ENCODE data around the gene DNAJA4. TPM values are rescaled to one million over a fixed set of nuclear protein-coding genes. Genes with fewer than 3 reads are reported as not detected.

The DNAJA4 gene
- total and polyA plus RNA-seq, 2 of the 8 experiments (the other 6 are each of a cell fraction or from before 2014, with no cell fraction given) = 3.6 to 6.2 TPM

DNA sequence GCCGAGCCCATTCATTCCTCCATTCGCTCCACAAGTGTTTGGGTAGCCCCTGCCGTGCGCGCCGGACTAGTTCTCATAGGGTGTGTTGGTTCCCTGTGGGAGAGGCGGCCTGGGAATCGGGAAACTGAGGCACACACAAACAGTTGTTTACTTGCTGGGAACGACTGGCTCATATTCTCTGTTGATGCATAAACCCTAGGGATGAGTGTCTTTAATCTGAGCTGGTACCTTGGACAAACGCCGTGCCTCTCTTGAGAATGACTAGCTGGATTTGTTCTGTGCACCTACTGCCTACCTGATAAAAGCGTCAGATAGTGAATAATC, 737 bp downstream of the DNAJA4 start:
- H2BK5ac ChIP-seq (ENCODE audit: low read depth, low read length) = no peak overlapping the region; the same call in 1 of the 2 replicates
- no peak overlapping the region for H3K23ac ChIP-seq (ENCODE audit: insufficient read length)
- H3K18ac ChIP-seq (ENCODE audit: extremely low read depth, low read length) = no peak overlapping the region
- H3K27me3 ChIP-seq (replicated peaks in 1 of 4; ENCODE audit: control insufficient read depth in 3 of 4, extremely low read depth in 1 of 4, insufficient read depth in 3 of 4, low read length in 3 of 4) = peaks cover 0 to 19% (median 10%) of the 10 kb centered on the region in 4 experiments; a peak in 4 of 7 replicates
- H3K4me2 ChIP-seq (ENCODE audit: insufficient read depth in 1 of 2, low read depth in 2 of 2, low read length in 2 of 2) = peak overlapping the region; percentile 41 to 64
- peak overlapping the region; percentile 93; the same call in 1 of the 2 replicates for H2AFZ ChIP-seq (ENCODE audit: low read length)
- H3K4ac ChIP-seq (replicated peaks; ENCODE audit: insufficient read length, low read depth, low read length) = no peak overlapping the region
- TF ChIP-seq FOSL1 (IDR thresholded peaks at IDR 0.05; ENCODE audit: insufficient read depth, low read depth, low read length) (no peak), ASH2L (IDR thresholded peaks at IDR 0.05; ENCODE audit: low read length) (peak; percentile 4), SIRT6 (IDR thresholded peaks at IDR 0.05; ENCODE audit: low read length) (no peak), BACH1 (IDR thresholded peaks at IDR 0.05; ENCODE audit: low read length) (no peak), HDAC6 (IDR thresholded peaks at IDR 0.05; ENCODE audit: low read depth, low read length) (no peak), KDM1A (IDR thresholded peaks at IDR 0.05; ENCODE audit: borderline replicate concordance, low read length) (no peak)
- no peak for FAIRE-seq
- POLR2A ChIA-PET (ENCODE audit: partially characterized antibody) = interaction anchor here (0.6 to 2.7 kb wide), 9 partner anchors 10 to 173 kb away, joined by 3 to 7 read pairs (median 5); partner anchors contain the start of gene IREB2
- H3K79me2 ChIP-seq (ENCODE audit: control insufficient read depth in 1 of 2, insufficient read depth in 2 of 2, low read length in 2 of 2) = no peaks in the 10 kb centered on the region
- no peaks in the 10 kb centered on the region; the same call in 1 of the 2 replicates for H3K23me2 ChIP-seq (ENCODE audit: low read depth, low read length)
- no peak overlapping the region for H3K27ac ChIP-seq (ENCODE audit: low read depth, low read length)
- H2AK5ac ChIP-seq (ENCODE audit: low read depth, low read length) = no peak overlapping the region
- H3K4me3 ChIP-seq (ENCODE audit: extremely low read depth in 1 of 4, insufficient read depth in 2 of 4, low read depth in 3 of 4, low read length in 4 of 4) = peak overlapping the region; percentile 24 to 59 (median 28); a peak in 5 of 8 replicates
- CTCF ChIA-PET (ENCODE audit: partially characterized antibody) = interaction anchor here (0.9 to 2.5 kb wide), 6 partner anchors 10 to 265 kb away, joined by 3 to 11 read pairs (median 4); no protein-coding TSS in a partner anchor
- no peak for DNase-seq (ENCODE audit: low read depth in 1 of 2, low spot score in 2 of 2)
- H3K79me1 ChIP-seq (ENCODE audit: low read depth, low read length) = no peaks in the 10 kb centered on the region
- no peak overlapping the region for H2BK120ac ChIP-seq (replicated peaks; ENCODE audit: low read depth, low read length)
- H4K91ac ChIP-seq (replicated peaks; ENCODE audit: insufficient read length, low read length) = no peak overlapping the region
- H3K36me3 ChIP-seq (ENCODE audit: control insufficient read depth in 2 of 4, insufficient read depth in 4 of 4, low read length in 3 of 4) = no peaks in the 10 kb centered on the region
- H3K9ac ChIP-seq (replicated peaks in 1 of 4; ENCODE audit: extremely low read depth in 1 of 4, low read depth in 3 of 4, low read length in 3 of 4) = peak overlapping the region in 1 of 4 experiments; percentile 28; a peak in 1 of 7 replicates
- H3K4me1 ChIP-seq (replicated peaks in 1 of 4; ENCODE audit: control insufficient read depth in 3 of 4, insufficient read depth in 4 of 4, low read length in 3 of 4) = 0 out of 7 replicates have a peak, but pooled peaks cover 0 to 3% (median 0%) of the 10 kb centered on the region in 4 experiments
- H3K9me3 ChIP-seq (ENCODE audit: insufficient read depth in 2 of 2, low read depth in 1 of 2, low read length in 1 of 2) = no peaks in the 10 kb centered on the region
- no peaks in the 10 kb centered on the region for H4K20me1 ChIP-seq (replicated peaks in 1 of 2; ENCODE audit: control insufficient read depth in 1 of 2, insufficient read depth in 2 of 2, low read length in 2 of 2)
- H4K8ac ChIP-seq (ENCODE audit: extremely low read depth, insufficient read depth, low read length) = no peak overlapping the region
- no peak overlapping the region for H4K5ac ChIP-seq (ENCODE audit: insufficient read length, low read depth, low read length)
- no peak overlapping the region for H2BK15ac ChIP-seq (ENCODE audit: low read length)
- WGBS, 2 experiments (ENCODE audit: extremely low coverage in 1 of 2, insufficient coverage in 1 of 2, insufficient read length in 1 of 2, insufficient replicate concordance in 2 of 2, low coverage in 1 of 2, low lambda C conversion rate in 2 of 2, missing lambda C conversion rate in 1 of 2) = 66% methylated on average over 12 of the region's 12 CpGs; no CpG with 5 or more reads in 1 of the 2 experiments
- no peak overlapping the region for H3K14ac ChIP-seq (ENCODE audit: insufficient read length)
- H2BK20ac ChIP-seq (ENCODE audit: low read length) = no peak overlapping the region
- H3K56ac ChIP-seq (replicated peaks; ENCODE audit: insufficient read length, low read depth, low read length) = no peak overlapping the region
- H2BK12ac ChIP-seq (ENCODE audit: low read depth, low read length) = no peak overlapping the region
